Sigmoid colon (tissue), 4 donors: ENCODE results near the gene PPP1R7.

Experiments used
- EP300 ChIP-seq, 4 donors: sonication (generic); formaldehyde crosslinking; IDR thresholded peaks; one replicate each; pipeline ENCODE4 v1.6.1; 2017; ENCODE audit warnings: antibody characterized with exemption in 4 of 4
- POLR2AphosphoS5 ChIP-seq, 4 donors: sonication (generic); formaldehyde crosslinking; IDR thresholded peaks; one replicate each; pipeline ENCODE4 v1.6.1; 2017; ENCODE audit warnings: antibody characterized with exemption in 4 of 4
- TF ChIP-seq, protein P1 (sequence below), 4 experiments: fragments of 450-650 bp in 3 of 4; fragments of 200-600 bp in 1 of 4; IDR thresholded peaks; one replicate each; pipeline ENCODE4 v1.5.1; 2016 to 2019; ENCODE audit warnings: antibody characterized with exemption in 4 of 4, mild to moderate bottlenecking in 3 of 4, moderate library complexity in 2 of 4

GRCh38 chr2:241126771-241127202 is 23.5 kb upstream of the PPP1R7 start:
- TF ChIP-seq, protein P1, sequence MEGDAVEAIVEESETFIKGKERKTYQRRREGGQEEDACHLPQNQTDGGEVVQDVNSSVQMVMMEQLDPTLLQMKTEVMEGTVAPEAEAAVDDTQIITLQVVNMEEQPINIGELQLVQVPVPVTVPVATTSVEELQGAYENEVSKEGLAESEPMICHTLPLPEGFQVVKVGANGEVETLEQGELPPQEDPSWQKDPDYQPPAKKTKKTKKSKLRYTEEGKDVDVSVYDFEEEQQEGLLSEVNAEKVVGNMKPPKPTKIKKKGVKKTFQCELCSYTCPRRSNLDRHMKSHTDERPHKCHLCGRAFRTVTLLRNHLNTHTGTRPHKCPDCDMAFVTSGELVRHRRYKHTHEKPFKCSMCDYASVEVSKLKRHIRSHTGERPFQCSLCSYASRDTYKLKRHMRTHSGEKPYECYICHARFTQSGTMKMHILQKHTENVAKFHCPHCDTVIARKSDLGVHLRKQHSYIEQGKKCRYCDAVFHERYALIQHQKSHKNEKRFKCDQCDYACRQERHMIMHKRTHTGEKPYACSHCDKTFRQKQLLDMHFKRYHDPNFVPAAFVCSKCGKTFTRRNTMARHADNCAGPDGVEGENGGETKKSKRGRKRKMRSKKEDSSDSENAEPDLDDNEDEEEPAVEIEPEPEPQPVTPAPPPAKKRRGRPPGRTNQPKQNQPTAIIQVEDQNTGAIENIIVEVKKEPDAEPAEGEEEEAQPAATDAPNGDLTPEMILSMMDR (IDR thresholded peaks at IDR 0.05), result no peak
- TF ChIP-seq POLR2AphosphoS5 (IDR thresholded peaks at IDR 0.05), result no peak
- no peak for TF ChIP-seq EP300 (IDR thresholded peaks at IDR 0.05)
